Kidney epithelial cell (primary cell): Measurements from ENCODE around the gene PTPMT1. TPM values are rescaled to one million over a fixed set of nuclear protein-coding genes. Genes with fewer than 3 reads are reported as not detected.

Experiments
- DNase-seq: peaks from one replicate; pipeline ENCODE4 v3.0.0-alpha.2; 2010; ENCODE audit warnings: low read depth
- H3K27me3 ChIP-seq: 2 replicates; pipeline ENCODE4 v1.6.0; 2011; ENCODE audit warnings: low read length; ENCODE audit not compliant: control insufficient read depth, insufficient read depth
- H3K36me3 ChIP-seq: 2 replicates; pipeline ENCODE4 v1.5.1; 2011; ENCODE audit warnings: low read length; ENCODE audit not compliant: control insufficient read depth, insufficient read depth
- H3K4me3 ChIP-seq: 2 replicates; pipeline ENCODE4 v1.5.1; 2011; ENCODE audit warnings: low read depth, mild to moderate bottlenecking, control low read depth, low read length
- CTCF ChIP-seq: IDR thresholded peaks from 2 replicates; pipeline ENCODE4 v1.5.1; 2011; ENCODE audit warnings: mild to moderate bottlenecking, moderate library complexity, low read length, control low read depth, inconsistent platforms; ENCODE audit not compliant: insufficient read depth, poor library complexity, severe bottlenecking
- total RNA-seq: library from RNA; depleted of rRNA; stranded (reverse); fragments of >200 nt; gene quantifications from 2 replicates; pipeline ENCODE4 v1.2.3, GENCODE V29; 2015

PTPMT1 gene
- total RNA-seq, 1 donor from 2014 or later: 166 TPM

- Histone ChIP-seq H3K4me3 (no peak overlapping the region), H3K27me3 (no peaks in the 10 kb centered on the region), H3K36me3 (no peaks in the 10 kb centered on the region)
- no peak for DNase-seq
- TF ChIP-seq CTCF: no peak
Measured at GRCh38 chr11:47533690-47534151, 31.7 kb upstream of the PTPMT1 start.

- Histone ChIP-seq H3K27me3 (no peaks in the 10 kb centered on the region), H3K4me3 (no peak overlapping the region), H3K36me3 (no peaks in the 10 kb centered on the region)
- no peak for DNase-seq
- no peak for TF ChIP-seq CTCF
Measured at GRCh38 chr11:47534704-47535251, 30.6 kb upstream of the PTPMT1 start.

GRCh38 chr11:47536915-47537314, 28.5 kb upstream of the PTPMT1 start:
- no peak for DNase-seq
- Histone ChIP-seq H3K36me3 (no peaks in the 10 kb centered on the region), H3K4me3 (no peak overlapping the region), H3K27me3 (no peaks in the 10 kb centered on the region)
- no peak for TF ChIP-seq CTCF

GRCh38 chr11:47538741-47539565, 26.4 kb upstream of the PTPMT1 start:
- H3K36me3 ChIP-seq: no peaks in the 10 kb centered on the region
- no peak overlapping the region for H3K4me3 ChIP-seq
- peak; percentile 38 for DNase-seq
- H3K27me3 ChIP-seq: no peaks in the 10 kb centered on the region
- no peak for TF ChIP-seq CTCF

GRCh38 chr11:47539681-47540039, 25.7 kb upstream of the PTPMT1 start:
- Histone ChIP-seq H3K36me3 (no peaks in the 10 kb centered on the region), H3K4me3 (no peak overlapping the region), H3K27me3 (no peaks in the 10 kb centered on the region)
- no peak for TF ChIP-seq CTCF
- no peak for DNase-seq

- Histone ChIP-seq H3K27me3 (no peaks in the 10 kb centered on the region), H3K4me3 (no peak overlapping the region), H3K36me3 (no peaks in the 10 kb centered on the region)
- TF ChIP-seq CTCF: no peak
- DNase-seq: no peak
Measured at GRCh38 chr11:47541070-47541469, 24.3 kb upstream of the PTPMT1 start.
